IMR-90 (cell line): ENCODE data around the gene NACC1. TPM values are rescaled to one million over a fixed set of nuclear protein-coding genes. Genes with fewer than 3 reads are reported as not detected.
"Not testable (repeated sequence)": the region's sequence is repeated elsewhere in the genome, so short reads cannot be mapped to it uniquely, and the experiment has no call there.

Experiments
- ATAC-seq: fragments of 200-7000 bp; cut with Tn5 transposase; 2 replicates; pipeline ENCODE4 v1.9.1; 2020; ENCODE audit warnings: low read depth, mild to moderate bottlenecking, moderate library complexity
- BruUV-seq: library from RNA; stranded (reverse); fragments of 400-500 nt; replicated peaks from 2 replicates; lab custom pipeline; 2021; lab: Mats Ljungman, UMichigan
- CTCF ChIA-PET: fragments of 300-600 bp; formaldehyde crosslinking; extraction: SDS; loops from one replicate; lab custom pipeline; 2021; ENCODE audit warnings: antibody characterized with exemption; lab: Yijun Ruan, JAX
- POLR2A ChIA-PET: fragments of 300-600 bp; sonication (Branson Sonifier 250); formaldehyde crosslinking; loops from one replicate; lab custom pipeline; 2022; ENCODE audit warnings: antibody characterized with exemption; ENCODE audit not compliant: unreplicated experiment; lab: Charles Lee
- DNase-seq: peaks from one replicate; pipeline ENCODE4 v3.0.0; 2013
- H2AFZ ChIP-seq: replicated peaks from 2 replicates; pipeline ENCODE3; 2013; ENCODE audit warnings: low read length, mild to moderate bottlenecking; ENCODE audit not compliant: poor library complexity
- H2AK5ac ChIP-seq: 2 replicates; pipeline ENCODE4 v1.6.1; 2013; ENCODE audit warnings: low read depth, low read length, inconsistent platforms
- H2AK9ac ChIP-seq: replicated peaks from 2 replicates; pipeline ENCODE3; 2013; ENCODE audit warnings: mild to moderate bottlenecking, low read depth, low read length, moderate library complexity; ENCODE audit not compliant: poor library complexity
- H2BK120ac ChIP-seq: 2 replicates; pipeline ENCODE4 v1.6.1; 2013; ENCODE audit warnings: low read depth, low read length, inconsistent platforms
- H2BK15ac ChIP-seq: 3 replicates; pipeline ENCODE4 v1.6.1; 2013; ENCODE audit warnings: low read depth, low read length, inconsistent platforms
- H2BK20ac ChIP-seq: 2 replicates; pipeline ENCODE4 v1.6.1; 2013; ENCODE audit warnings: low read depth, mild to moderate bottlenecking, inconsistent platforms, low read length, moderate library complexity
- H2BK5ac ChIP-seq: 2 replicates; pipeline ENCODE4 v1.6.1; 2013; ENCODE audit warnings: mild to moderate bottlenecking, low read depth, low read length, inconsistent platforms; ENCODE audit not compliant: poor library complexity, severe bottlenecking
- H3K14ac ChIP-seq: replicated peaks from 2 replicates; pipeline ENCODE4 v1.6.1; 2013; ENCODE audit warnings: low read depth, low read length, inconsistent platforms
- H3K18ac ChIP-seq: 2 replicates; pipeline ENCODE4 v1.6.1; 2013; ENCODE audit warnings: low read depth, low read length, control low read depth
- H3K23ac ChIP-seq: 2 replicates; pipeline ENCODE4 v1.6.1; 2013; ENCODE audit warnings: low read depth, low read length, inconsistent platforms
- H3K27ac ChIP-seq: 2 replicates; pipeline ENCODE4 v1.5.1; 2013; ENCODE audit warnings: mild to moderate bottlenecking, control low read depth, low read length; ENCODE audit not compliant: insufficient read depth
- H3K27me3 ChIP-seq: 2 replicates; pipeline ENCODE4 v1.6.1; 2013; ENCODE audit warnings: low read length; ENCODE audit not compliant: control insufficient read depth, insufficient read depth
- H3K36me3 ChIP-seq: 2 replicates; pipeline ENCODE4 v1.6.1; 2013; ENCODE audit warnings: low read length, mixed read lengths; ENCODE audit not compliant: control insufficient read depth, insufficient read depth
- H3K4ac ChIP-seq: 2 replicates; pipeline ENCODE4 v1.6.1; 2013; ENCODE audit warnings: low read depth, low read length, inconsistent platforms
- H3K4me1 ChIP-seq: 2 replicates; pipeline ENCODE4 v1.6.1; 2013; ENCODE audit warnings: low read length, mixed read lengths; ENCODE audit not compliant: control insufficient read depth, insufficient read depth
- H3K4me2 ChIP-seq: 2 replicates; pipeline ENCODE4 v1.6.1; 2013; ENCODE audit warnings: low read depth, mild to moderate bottlenecking, control low read depth, low read length, moderate library complexity
- H3K4me3 ChIP-seq: 2 replicates; pipeline ENCODE4 v1.5.1; 2013; ENCODE audit warnings: low read depth, mild to moderate bottlenecking, control low read depth, low read length, moderate library complexity; ENCODE audit not compliant: insufficient read depth
- H3K56ac ChIP-seq: 2 replicates; pipeline ENCODE4 v1.6.1; 2013; ENCODE audit warnings: low read length, inconsistent platforms; ENCODE audit not compliant: insufficient read depth; ENCODE audit errors: extremely low read depth
- H3K79me1 ChIP-seq, 2 experiments: 2 replicates each; pipeline ENCODE4 v1.6.1; 2013; ENCODE audit warnings: low read length in 2 of 2, inconsistent platforms in 1 of 2, low read depth in 1 of 2
- H3K9ac ChIP-seq: 2 replicates; pipeline ENCODE4 v1.6.1; 2013; ENCODE audit warnings: low read depth, low read length, control low read depth
- H3K9me1 ChIP-seq: 2 replicates; pipeline ENCODE4 v1.6.1; 2013; ENCODE audit warnings: low read length, inconsistent platforms; ENCODE audit not compliant: insufficient read depth
- H3K9me3 ChIP-seq: 2 replicates; pipeline ENCODE4 v1.6.1; 2013; ENCODE audit warnings: low read length; ENCODE audit not compliant: control insufficient read depth, insufficient read depth
- H4K20me1 ChIP-seq: 2 replicates; pipeline ENCODE4 v1.6.1; 2013; ENCODE audit warnings: low read length, inconsistent platforms; ENCODE audit not compliant: insufficient read depth
- H4K5ac ChIP-seq: 2 replicates; pipeline ENCODE4 v1.6.1; 2013; ENCODE audit warnings: mild to moderate bottlenecking, low read depth, low read length, control low read depth
- H4K8ac ChIP-seq, 2 experiments: 2 replicates each; pipeline ENCODE4 v1.6.1; 2013; ENCODE audit warnings: low read depth in 2 of 2, low read length in 2 of 2, control low read depth in 1 of 2, inconsistent platforms in 1 of 2
- H4K91ac ChIP-seq: 2 replicates; pipeline ENCODE4 v1.6.1; 2013; ENCODE audit warnings: low read depth, low read length, inconsistent platforms; ENCODE audit not compliant: insufficient read depth
- CEBPB ChIP-seq: IDR thresholded peaks from 2 replicates; pipeline ENCODE4 v1.6.1; 2012; ENCODE audit warnings: low read depth, low read length, improper control_type of control experiment
- WGBS, 2 experiments: methylation state at CpG; one replicate each; pipeline versions ENCODE4 v1.1.5 to v1.1.7; 2013; ENCODE audit warnings: missing lambda C conversion rate in 2 of 2; ENCODE audit not compliant: insufficient read length in 1 of 2; ENCODE audit errors: extremely low coverage in 2 of 2; 5-methylcytosine and 5-hydroxymethylcytosine counted together
- dilution Hi-C: fragments of 300-500 bp; cut with HindIII; formaldehyde crosslinking; loops from one replicate; pipeline ENCODE4 v1.14.3; 2018; ENCODE audit warnings: low sequenced_read_pairs; ENCODE audit not compliant: unreplicated experiment
- in situ Hi-C: fragments of 300-500 bp; cut with MboI; formaldehyde crosslinking; loops from 3 replicates; pipeline ENCODE4 v1.14.3; 2019; ENCODE audit warnings: low sequenced_read_pairs, inconsistent platforms, mixed read lengths
- intact Hi-C: fragments of 100-400 bp; cut with micrococcal nuclease; formaldehyde crosslinking; loops from 2 replicates; pipeline ENCODE4 v1.10.0; 2022
- polyA plus RNA-seq, 3 experiments: library from polyadenylated mRNA; depleted of rRNA; stranded (reverse); fragments of >200 nt; gene quantifications; 2 replicates each; pipeline ENCODE4 v1.2.3, GENCODE V29; 2012; ENCODE audit warnings: low replicate concordance in 1 of 3
- total RNA-seq: library from RNA; depleted of rRNA; stranded (reverse); fragments of >200 nt; gene quantifications from 2 replicates; pipeline ENCODE4 v1.2.3, GENCODE V29; 2012

Gene NACC1
- total and polyA plus RNA-seq, 2 of the 4 experiments (the other 2 are of a cell fraction): 42.5 to 181 TPM

- Histone ChIP-seq H3K4me3 (peak overlapping the region; percentile 72), H2BK120ac (peak overlapping the region; percentile 59), H3K4me2 (peak overlapping the region; percentile 94), H4K20me1 (peaks cover 14% of the 10 kb centered on the region), H4K8ac (peak overlapping the region; percentile 80 to 90), H3K27ac (peak overlapping the region; percentile 74), H3K18ac (0 out of 2 replicates have a peak overlapping the region, but pooled peaks have one; percentile 3), H2BK15ac (0 out of 3 replicates have a peak overlapping the region, but pooled peaks have one; percentile 31), H2AFZ (peak overlapping the region; percentile 98), H3K4ac (peak overlapping the region; percentile 89), H2BK5ac (peak overlapping the region; percentile 65), H3K9ac (peak overlapping the region; percentile 76), H3K56ac (peak overlapping the region; percentile 17; the same call in 1 of the 2 replicates), H3K23ac (peak overlapping the region; percentile 94), H2AK5ac (peak overlapping the region; percentile 93), H2AK9ac (peak overlapping the region; percentile 99), H4K91ac (peak overlapping the region; percentile 74), H2BK20ac (peak overlapping the region; percentile 69), H3K79me1 (peaks cover 2 to 48% of the 10 kb centered on the region in 2 experiments; a peak in 2 of 4 replicates), H4K5ac (peak overlapping the region; percentile 71), H3K14ac (peak overlapping the region; percentile 87), H3K36me3 (peaks cover 12% of the 10 kb centered on the region)
- whole genome bisulfite sequencing, 2 experiments: 12% methylated on average over 6 of the region's 17 CpGs; no CpG with 5 or more reads in 1 of the 2 experiments
- H3K9me1 ChIP-seq, H3K27me3 ChIP-seq, dilution Hi-C loops, DNase-seq, in situ Hi-C loops, H3K9me3 ChIP-seq, intact Hi-C loops, BruUV-seq, ATAC-seq, H3K4me1 ChIP-seq: not testable (repeated sequence)
- TF ChIP-seq CEBPB: peak; percentile 52; the same call in 1 of the 2 replicates
- ChIA-PET POLR2A (interaction anchor here (0.6 kb wide), 1 partner anchor 58 kb away, joined by 7 read pairs; no protein-coding TSS in a partner anchor), CTCF (interaction anchor here (0.9 to 1.0 kb wide), 2 partner anchors 24 to 31 kb away, joined by 3 read pairs; partner anchors contain the start of gene NACC1)
Measured at GRCh38 chr19:13149173-13149627, 31.1 kb downstream of the NACC1 start.
